KOPT-K1 (cell line): ENCODE data around the gene KCNAB2.

ENCODE experiments used
- H3K27ac ChIP-seq: fragments of 200-600 bp; sonication (generic); 2 replicates; pipeline ENCODE4 v1.5.1; 2016; ENCODE audit warnings: antibody characterized with exemption, mild to moderate bottlenecking, low read depth, low read length; ENCODE audit not compliant: poor library complexity, severe bottlenecking
- H3K36me3 ChIP-seq: fragments of 200-600 bp; sonication (generic); 2 replicates; pipeline ENCODE4 v1.5.1; 2017; ENCODE audit warnings: antibody characterized with exemption, mild to moderate bottlenecking, low read length, moderate library complexity; ENCODE audit not compliant: insufficient read depth
- H3K9me3 ChIP-seq: fragments of 200-600 bp; sonication (generic); 2 replicates; pipeline ENCODE4 v1.5.1; 2017; ENCODE audit warnings: antibody characterized with exemption, low read length, mild to moderate bottlenecking; ENCODE audit not compliant: insufficient read depth, poor library complexity, severe bottlenecking

Gene KCNAB2

GRCh38 chr1:6144647-6145395 is 99.1 kb downstream of the KCNAB2 start:
- Histone ChIP-seq H3K36me3 (no peaks in the 10 kb centered on the region), H3K9me3 (no peaks in the 10 kb centered on the region), H3K27ac (no peak overlapping the region)

GRCh38 chr1:6145396-6145750 is 99.7 kb downstream of the KCNAB2 start:
- H3K27ac ChIP-seq, result no peak overlapping the region
- no peaks in the 10 kb centered on the region for H3K36me3 ChIP-seq
- H3K9me3 ChIP-seq, result no peaks in the 10 kb centered on the region

- no peaks in the 10 kb centered on the region for H3K36me3 ChIP-seq
- H3K27ac ChIP-seq, result no peak overlapping the region
- H3K9me3 ChIP-seq, result no peaks in the 10 kb centered on the region
Measured at GRCh38 chr1:6145864-6146410, 100.2 kb downstream of the KCNAB2 start.

GRCh38 chr1:6148497-6149241 is 103.0 kb downstream of the KCNAB2 start:
- H3K36me3 ChIP-seq, result no peaks in the 10 kb centered on the region
- no peak overlapping the region for H3K27ac ChIP-seq
- H3K9me3 ChIP-seq, result no peaks in the 10 kb centered on the region

GRCh38 chr1:6149597-6149996 is 103.9 kb downstream of the KCNAB2 start:
- Histone ChIP-seq H3K27ac (no peak overlapping the region), H3K36me3 (no peaks in the 10 kb centered on the region), H3K9me3 (no peaks in the 10 kb centered on the region)

GRCh38 chr1:6150006-6150938 is 104.6 kb downstream of the KCNAB2 start:
- Histone ChIP-seq H3K9me3 (no peaks in the 10 kb centered on the region), H3K27ac (no peak overlapping the region), H3K36me3 (no peaks in the 10 kb centered on the region)
